ENCODE measurements around the gene CAMKMT.

DNA sequence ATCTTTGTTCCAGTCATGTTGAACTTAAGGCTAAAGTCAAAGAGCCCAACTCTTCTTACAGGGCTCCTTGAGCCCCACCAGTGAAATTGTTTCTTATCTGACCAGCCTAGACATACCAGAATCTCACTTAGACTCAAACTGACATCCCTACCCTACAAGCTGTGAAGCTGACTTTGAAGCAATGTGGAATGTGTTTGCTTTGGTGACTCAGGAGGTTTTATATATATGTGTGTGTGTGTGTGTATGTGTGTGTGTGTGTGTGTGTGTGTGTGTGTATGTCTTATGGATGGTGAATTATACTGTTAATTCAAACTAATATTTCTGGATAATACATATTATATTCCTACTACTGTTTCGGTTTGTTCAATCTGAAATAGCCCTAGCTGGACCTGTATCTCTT lies 67.3 kb downstream of the CAMKMT start:
- TF ChIP-seq MAX (IDR thresholded peaks at IDR 0.05): no peak
- TF ChIP-seq TAF1 (IDR thresholded peaks at IDR 0.05; ENCODE audit: low read depth): no peak
- TF ChIP-seq USF1 (IDR thresholded peaks at IDR 0.05): no peak
- TF ChIP-seq TCF12 (IDR thresholded peaks at IDR 0.05; ENCODE audit: low read depth): no peak
- TF ChIP-seq CEBPB (IDR thresholded peaks at IDR 0.05): no peak
